Caco-2 (cell line): ENCODE measurements around the gene CRTC3. TPM values are rescaled to one million over a fixed set of nuclear protein-coding genes. Genes with fewer than 3 reads are reported as not detected.
A peak's percentile ranks its signal among the peaks of the same experiment; 100 is the strongest.

Experiments
- BruUV-seq: library from RNA; stranded (reverse); fragments of 400-500 nt; replicated peaks from 2 replicates; lab custom pipeline; 2021; lab: Mats Ljungman, UMichigan
- CTCF ChIA-PET: fragments of 300-600 bp; sonication (Branson Sonifier 250); formaldehyde crosslinking; loops from one replicate; lab custom pipeline; 2022; ENCODE audit warnings: antibody characterized with exemption; lab: Charles Lee
- POLR2A ChIA-PET: fragments of 300-600 bp; sonication (Branson Sonifier 250); formaldehyde crosslinking; loops from one replicate; lab custom pipeline; 2022; ENCODE audit warnings: antibody characterized with exemption; lab: Charles Lee
- DNase-seq, 2 experiments: peaks; one replicate each; pipeline versions ENCODE4 v3.0.0 to v3.0.0-alpha.2; 2020 to 2022
- H3K27me3 ChIP-seq: replicated peaks from 2 replicates; pipeline ENCODE4 v1.6.0; 2011; ENCODE audit warnings: low read length; ENCODE audit not compliant: control insufficient read depth, insufficient read depth
- H3K36me3 ChIP-seq: 2 replicates; pipeline ENCODE4 v1.5.1; 2011; ENCODE audit warnings: low read length; ENCODE audit not compliant: control insufficient read depth, insufficient read depth
- H3K4me1 ChIP-seq: fragments of 250-450 bp; sonication (Bioruptor Pico); 2 replicates; pipeline ENCODE4 v1.5.1; 2020; ENCODE audit warnings: mild to moderate bottlenecking
- H3K4me3 ChIP-seq: 2 replicates; pipeline ENCODE4 v1.5.1; 2011; ENCODE audit warnings: low read depth, mild to moderate bottlenecking, control low read depth, low read length
- H3K9me3 ChIP-seq: fragments of 250-450 bp; sonication (Bioruptor Pico); 2 replicates; pipeline ENCODE4 v1.5.1; 2020; ENCODE audit warnings: mild to moderate bottlenecking, moderate library complexity
- H3K27ac Mint-ChIP-seq: one replicate; pipeline ENCODE4 v1.8.0; 2022; ENCODE audit warnings: mixed read lengths; ENCODE audit not compliant: unreplicated experiment
- H3K27me3 Mint-ChIP-seq: one replicate; pipeline ENCODE4 v1.8.0; 2022; ENCODE audit warnings: mixed read lengths; ENCODE audit not compliant: insufficient read depth, unreplicated experiment
- H3K36me3 Mint-ChIP-seq: one replicate; pipeline ENCODE4 v1.8.0; 2022; ENCODE audit warnings: mild to moderate bottlenecking, mixed read lengths; ENCODE audit not compliant: insufficient read depth, unreplicated experiment
- H3K4me1 Mint-ChIP-seq: one replicate; pipeline ENCODE4 v1.8.0; 2022; ENCODE audit warnings: low read depth, mixed read lengths; ENCODE audit not compliant: unreplicated experiment
- H3K4me3 Mint-ChIP-seq: one replicate; pipeline ENCODE4 v1.8.0; 2022; ENCODE audit warnings: mild to moderate bottlenecking, moderate library complexity, mixed read lengths; ENCODE audit not compliant: unreplicated experiment
- H3K9me3 Mint-ChIP-seq: one replicate; pipeline ENCODE4 v1.8.0; 2022; ENCODE audit warnings: mixed read lengths; ENCODE audit not compliant: unreplicated experiment
- intact Hi-C: fragments of 100-400 bp; cut with micrococcal nuclease; formaldehyde crosslinking; loops from one replicate; pipeline ENCODE4 v1.10.0; 2022; ENCODE audit not compliant: unreplicated experiment
- total RNA-seq: library from RNA; stranded (reverse); gene quantifications from 2 replicates; pipeline ENCODE4 v1.2.3, GENCODE V29; 2022
- TF ChIP-seq, protein P1 (sequence below), 2 experiments: fragments of 200-600 bp in 1 of 2; IDR thresholded peaks; 1 replicate in 1 of 2; 2 replicates in 1 of 2; pipeline versions ENCODE4 v1.5.1 to v1.8.0; 2011 to 2022; ENCODE audit warnings: antibody characterized with exemption in 1 of 2, control low read depth in 1 of 2, inconsistent platforms in 1 of 2, low read depth in 1 of 2, low read length in 1 of 2, mild to moderate bottlenecking in 1 of 2, moderate library complexity in 1 of 2; ENCODE audit not compliant: insufficient read depth in 1 of 2, severe bottlenecking in 1 of 2, unreplicated experiment in 1 of 2

Gene CRTC3
- total RNA-seq, 1 experiment from 2014 or later, result 35.0 TPM

DNA sequence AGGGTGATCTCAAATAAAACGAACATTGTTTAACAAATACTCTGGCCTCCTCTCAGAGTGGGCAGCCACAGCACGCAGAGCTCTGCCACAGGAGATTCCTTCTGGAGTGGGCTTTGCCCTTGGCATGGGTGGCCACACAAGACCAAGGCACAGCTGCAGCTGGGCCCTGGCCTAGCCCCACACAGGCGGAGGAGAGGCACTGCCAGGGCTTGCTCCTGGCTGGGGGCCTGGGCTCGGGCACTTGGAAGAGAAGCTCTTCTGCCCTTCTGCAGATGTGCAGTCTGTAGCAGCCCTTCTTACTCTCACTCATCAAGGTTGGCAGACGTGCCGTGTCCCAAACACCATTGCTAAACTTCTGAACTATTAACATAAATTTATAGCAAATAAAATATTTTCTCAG is 67.2 kb downstream of the CRTC3 start:
- no peaks in the 10 kb centered on the region for H3K4me1 ChIP-seq
- H3K9me3 Mint-ChIP-seq, result no peaks in the 10 kb centered on the region
- no peak overlapping the region for H3K4me3 ChIP-seq
- H3K36me3 Mint-ChIP-seq, result peaks cover 11% of the 10 kb centered on the region
- no peak overlapping the region for H3K27ac Mint-ChIP-seq
- BruUV-seq, result no TSS peak
- H3K4me1 Mint-ChIP-seq, result no peaks in the 10 kb centered on the region
- ChIA-PET POLR2A (interaction anchor here (0.6 kb wide), 1 partner anchor 58 kb away, joined by 3 read pairs; no protein-coding TSS in a partner anchor), CTCF (no interaction called here)
- H3K9me3 ChIP-seq, result no peaks in the 10 kb centered on the region
- no peak for DNase-seq
- no peak overlapping the region for H3K4me3 Mint-ChIP-seq
- H3K36me3 ChIP-seq, result no peaks in the 10 kb centered on the region; the same call in 1 of the 2 replicates
- no peaks in the 10 kb centered on the region for H3K27me3 Mint-ChIP-seq
- TF ChIP-seq, protein P1, sequence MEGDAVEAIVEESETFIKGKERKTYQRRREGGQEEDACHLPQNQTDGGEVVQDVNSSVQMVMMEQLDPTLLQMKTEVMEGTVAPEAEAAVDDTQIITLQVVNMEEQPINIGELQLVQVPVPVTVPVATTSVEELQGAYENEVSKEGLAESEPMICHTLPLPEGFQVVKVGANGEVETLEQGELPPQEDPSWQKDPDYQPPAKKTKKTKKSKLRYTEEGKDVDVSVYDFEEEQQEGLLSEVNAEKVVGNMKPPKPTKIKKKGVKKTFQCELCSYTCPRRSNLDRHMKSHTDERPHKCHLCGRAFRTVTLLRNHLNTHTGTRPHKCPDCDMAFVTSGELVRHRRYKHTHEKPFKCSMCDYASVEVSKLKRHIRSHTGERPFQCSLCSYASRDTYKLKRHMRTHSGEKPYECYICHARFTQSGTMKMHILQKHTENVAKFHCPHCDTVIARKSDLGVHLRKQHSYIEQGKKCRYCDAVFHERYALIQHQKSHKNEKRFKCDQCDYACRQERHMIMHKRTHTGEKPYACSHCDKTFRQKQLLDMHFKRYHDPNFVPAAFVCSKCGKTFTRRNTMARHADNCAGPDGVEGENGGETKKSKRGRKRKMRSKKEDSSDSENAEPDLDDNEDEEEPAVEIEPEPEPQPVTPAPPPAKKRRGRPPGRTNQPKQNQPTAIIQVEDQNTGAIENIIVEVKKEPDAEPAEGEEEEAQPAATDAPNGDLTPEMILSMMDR (IDR thresholded peaks at IDR 0.05; ENCODE audit: insufficient read depth in 1 of 2, low read depth in 1 of 2, low read length in 1 of 2, severe bottlenecking in 1 of 2, unreplicated experiment in 1 of 2), result no peak
- no peaks in the 10 kb centered on the region for H3K27me3 ChIP-seq
- intact Hi-C loops, result loop anchor here (5.0 kb wide), 1 partner anchor 100 kb away; no protein-coding TSS in a partner anchor

DNA sequence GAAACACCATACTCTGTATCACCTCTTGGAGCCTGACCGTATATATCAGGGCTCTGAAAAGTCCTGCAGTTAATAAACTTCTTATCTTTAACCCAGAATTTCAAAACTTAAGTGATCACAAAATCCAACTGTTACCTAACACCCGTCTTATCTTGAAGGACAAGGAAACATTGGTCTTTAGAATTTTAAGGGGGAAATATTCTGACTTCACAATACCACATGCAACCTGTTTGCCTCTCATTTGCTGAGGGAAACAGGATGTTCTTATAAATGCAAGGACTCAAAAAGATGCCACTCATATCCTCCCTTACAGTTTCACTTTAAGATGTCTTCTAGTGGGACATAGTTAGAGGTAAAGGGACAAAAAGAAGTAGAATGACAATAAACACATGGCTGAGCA is 67.9 kb downstream of the CRTC3 start:
- DNase-seq, result no peak
- Mint-ChIP-seq H3K4me3 (no peak overlapping the region), H3K4me1 (no peaks in the 10 kb centered on the region), H3K9me3 (no peaks in the 10 kb centered on the region), H3K27me3 (no peaks in the 10 kb centered on the region), H3K27ac (no peak overlapping the region), H3K36me3 (peaks cover 11% of the 10 kb centered on the region)
- ChIA-PET CTCF (no interaction called here), POLR2A (interaction anchor here (0.6 kb wide), 1 partner anchor 58 kb away, joined by 3 read pairs; no protein-coding TSS in a partner anchor)
- no TSS peak for BruUV-seq
- intact Hi-C loops, result loop anchor here (5.0 kb wide), 1 partner anchor 100 kb away; no protein-coding TSS in a partner anchor
- H3K4me1 ChIP-seq, result no peaks in the 10 kb centered on the region
- no peaks in the 10 kb centered on the region for H3K27me3 ChIP-seq
- H3K9me3 ChIP-seq, result no peaks in the 10 kb centered on the region
- no peaks in the 10 kb centered on the region; the same call in 1 of the 2 replicates for H3K36me3 ChIP-seq
- no peak overlapping the region for H3K4me3 ChIP-seq
- TF ChIP-seq, protein P1 (IDR thresholded peaks at IDR 0.05; ENCODE audit: insufficient read depth in 1 of 2, low read depth in 1 of 2, low read length in 1 of 2, severe bottlenecking in 1 of 2, unreplicated experiment in 1 of 2), result no peak

DNA sequence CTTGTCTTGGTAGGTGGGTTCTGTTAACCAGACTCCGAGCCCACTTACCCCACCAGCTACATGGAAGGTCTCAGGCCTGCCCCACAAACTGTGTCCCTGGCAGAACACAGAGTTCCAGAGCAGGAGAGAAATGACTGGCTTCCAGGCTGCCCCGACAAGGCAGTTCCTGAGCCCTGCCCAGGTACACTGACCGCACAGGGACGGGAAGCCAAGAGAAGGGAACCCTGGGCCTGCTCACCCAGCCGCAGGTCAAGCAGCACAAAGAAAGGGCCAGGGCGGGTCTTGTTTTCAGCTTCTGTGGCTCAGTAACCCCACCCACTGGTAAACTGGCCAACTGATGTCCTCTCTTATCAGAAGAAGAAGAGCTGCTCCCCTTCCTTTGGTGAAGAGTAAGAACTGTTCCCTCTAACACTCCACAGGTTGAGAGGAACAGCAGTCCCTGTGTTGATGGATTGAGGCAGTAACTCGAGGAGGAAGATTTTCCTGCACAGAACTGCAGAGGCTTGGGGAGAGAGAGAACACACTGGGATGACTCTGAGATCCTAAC is 68.4 kb downstream of the CRTC3 start:
- TF ChIP-seq, protein P1 (IDR thresholded peaks at IDR 0.05; ENCODE audit: insufficient read depth in 1 of 2, low read depth in 1 of 2, low read length in 1 of 2, severe bottlenecking in 1 of 2, unreplicated experiment in 1 of 2), result peak in 1 of 2 experiments; percentile 39
- no TSS peak for BruUV-seq

More for the DNA sequence above, 68.4 kb downstream of the CRTC3 start:
- peak; percentile 51 to 59 for DNase-seq
- H3K9me3 Mint-ChIP-seq, result no peaks in the 10 kb centered on the region
- no peaks in the 10 kb centered on the region for H3K4me1 ChIP-seq
- H3K4me3 Mint-ChIP-seq, result no peak overlapping the region
- ChIA-PET POLR2A (interaction anchor here (0.5 kb wide), 1 partner anchor 65 kb away, joined by 4 read pairs; no protein-coding TSS in a partner anchor), CTCF (interaction anchor here (0.5 to 0.6 kb wide), 3 partner anchors 84 to 254 kb away, joined by 3 to 4 read pairs (median 3); no protein-coding TSS in a partner anchor)
- no peaks in the 10 kb centered on the region for H3K27me3 Mint-ChIP-seq
- no peaks in the 10 kb centered on the region for H3K9me3 ChIP-seq
- no peaks in the 10 kb centered on the region for H3K4me1 Mint-ChIP-seq
- H3K27me3 ChIP-seq, result no peaks in the 10 kb centered on the region
- H3K27ac Mint-ChIP-seq, result no peak overlapping the region
- no peak overlapping the region for H3K4me3 ChIP-seq
- H3K36me3 Mint-ChIP-seq, result peaks cover 11% of the 10 kb centered on the region
- no peaks in the 10 kb centered on the region; the same call in 1 of the 2 replicates for H3K36me3 ChIP-seq
- intact Hi-C loops, result loop anchor here (5.0 kb wide), 1 partner anchor 101 kb away; no protein-coding TSS in a partner anchor
